Motor neuron (in vitro differentiated cells): ENCODE results near the gene ADGRG7. TPM values are rescaled to one million over a fixed set of nuclear protein-coding genes. Genes with fewer than 3 reads are reported as not detected.

Experiments used
- ATAC-seq, 8 experiments: fragments of 200-7000 bp; cut with Tn5 transposase; replicated peaks in 6 of 8; 2 replicates each; pipeline ENCODE4 v1.8.0; 2021; ENCODE audit warnings: mild to moderate bottlenecking in 8 of 8, moderate library complexity in 8 of 8
- H3K27ac ChIP-seq, 2 donors: fragments of 250-450 bp; sonication (Bioruptor Pico); 2 replicates each; pipeline ENCODE4 v1.9.0; 2021; ENCODE audit warnings: antibody characterized with exemption in 2 of 2, mild to moderate bottlenecking in 2 of 2, moderate library complexity in 1 of 2
- H3K4me1 ChIP-seq, 2 donors: fragments of 250-450 bp; sonication (Bioruptor Pico); replicated peaks in 1 of 2; 2 replicates each; pipeline ENCODE4 v1.6.1; 2021; ENCODE audit warnings: antibody characterized with exemption in 2 of 2, mild to moderate bottlenecking in 2 of 2, moderate library complexity in 1 of 2
- H3K4me3 ChIP-seq, 5 donors: fragments of 250-450 bp; sonication (Bioruptor Pico); 2 replicates each; pipeline ENCODE4 v1.9.0; 2021; ENCODE audit warnings: antibody characterized with exemption in 5 of 5, mild to moderate bottlenecking in 5 of 5, moderate library complexity in 4 of 5
- WGBS, 10 experiments: fragments of 450-650 bp; shearing (Covaris generic); methylation state at CpG; one replicate each; pipeline ENCODE4 v1.0.0; 2022; 5-methylcytosine and 5-hydroxymethylcytosine counted together
- in situ Hi-C, 9 experiments: fragments of 400-800 bp; cut with MboI; loops; one replicate each; pipeline ENCODE4 v1.15.0; 2021; ENCODE audit warnings: low sequenced_read_pairs in 9 of 9, low pct_unique_long_range_greater_than_20kb in 2 of 9; ENCODE audit not compliant: unreplicated experiment in 9 of 9
- total RNA-seq, 8 experiments: library from RNA; unstranded; fragments of 300-600 nt; gene quantifications; 2 replicates each; pipeline versions ENCODE4 v1.2.3 to v1.2.4, GENCODE V29; 2022

ADGRG7 gene
- total RNA-seq, 8 experiments from 2014 or later, result 0.66 TPM; not detected in 7

GRCh38 chr3:100700708-100701107, 91.3 kb downstream of the ADGRG7 start:
- no peak for ATAC-seq
- 50 to 100% (median 86%) methylated on average over 2 to 5 of the region's 5 CpGs for WGBS, 10 experiments
- Histone ChIP-seq H3K4me1 (no peaks in the 10 kb centered on the region), H3K4me3 (no peak overlapping the region), H3K27ac (no peak overlapping the region)
- in situ Hi-C loops, result no loop called here

- in situ Hi-C loops, result no loop called here
- Histone ChIP-seq H3K4me3 (no peak overlapping the region), H3K4me1 (no peaks in the 10 kb centered on the region), H3K27ac (no peak overlapping the region)
- ATAC-seq, result no peak
- 23 to 100% (median 82%) methylated on average over 1 to 4 of the region's 4 CpGs for WGBS, 10 experiments
Observed at GRCh38 chr3:100702082-100702979, 92.9 kb downstream of the ADGRG7 start.

GRCh38 chr3:100702980-100703345, 93.6 kb downstream of the ADGRG7 start:
- Histone ChIP-seq H3K4me3 (no peak overlapping the region), H3K4me1 (no peaks in the 10 kb centered on the region), H3K27ac (no peak overlapping the region)
- in situ Hi-C loops, result no loop called here
- 47 to 90% (median 81%) methylated on average over 1 to 5 of the region's 5 CpGs for WGBS, 10 experiments
- no peak for ATAC-seq

GRCh38 chr3:100703865-100704264, 94.5 kb downstream of the ADGRG7 start:
- 17 to 93% (median 68%) methylated on average over 1 to 4 of the region's 4 CpGs; no CpG with 5 or more reads in 2 of the 10 experiments for WGBS, 10 experiments
- no peak for ATAC-seq
- Histone ChIP-seq H3K4me3 (no peak overlapping the region), H3K4me1 (peaks cover 4 to 6% of the 10 kb centered on the region in 2 donors), H3K27ac (no peak overlapping the region)
- in situ Hi-C loops, result no loop called here

GRCh38 chr3:100706365-100706764, 97.0 kb downstream of the ADGRG7 start:
- in situ Hi-C loops, result no loop called here
- Histone ChIP-seq H3K4me3 (no peak overlapping the region), H3K4me1 (peaks cover 11 to 13% of the 10 kb centered on the region in 2 donors), H3K27ac (no peak overlapping the region)
- WGBS, 10 experiments, result 0 to 90% (median 49%) methylated on average over 1 to 3 of the region's 3 CpGs
- no peak for ATAC-seq

- H3K27ac ChIP-seq, result peak overlapping the region; percentile 37 to 56
- WGBS, 10 experiments, result 17 to 100% (median 85%) methylated on average over 1 to 3 of the region's 3 CpGs; no CpG with 5 or more reads in 1 of the 10 experiments
- H3K4me1 ChIP-seq, result peaks cover 11 to 13% of the 10 kb centered on the region in 2 donors
- in situ Hi-C loops, result no loop called here
- ATAC-seq, result no peak
- peak overlapping the region; percentile 31 to 64 (median 62) for H3K4me3 ChIP-seq
Observed at GRCh38 chr3:100708644-100708988, 99.2 kb downstream of the ADGRG7 start.

- in situ Hi-C loops, result no loop called here
- 0 to 5% (median 0%) methylated on average over 1 to 22 of the region's 76 CpGs; no CpG with 5 or more reads in 1 of the 10 experiments for WGBS, 10 experiments
- H3K4me3 ChIP-seq, result peak within 1 kb of the TSS; percentile 53 to 64 (median 62)
- ATAC-seq, result peak; percentile 86 to 94 (median 93)
- peak within 1 kb of the TSS; percentile 96 to 97 for H3K27ac ChIP-seq
- peaks cover 11 to 13% of the 10 kb centered on the region in 2 donors for H3K4me1 ChIP-seq
Observed at GRCh38 chr3:100708989-100709841, 99.8 kb downstream of the ADGRG7 start, which contains the start of gene TFG. TFG (plus strand) TSS chr3:100709494; CDS start chr3:100713686, 4,192 bp downstream.

- ATAC-seq, result peak; percentile 4 to 54 (median 36)
Observed at GRCh38 chr3:100709842-100710260, 100.5 kb downstream of the ADGRG7 start.

GRCh38 chr3:100710261-100710968, 101.0 kb downstream of the ADGRG7 start:
- H3K4me3 ChIP-seq, result peak overlapping the region; percentile 53 to 64 (median 62)
- ATAC-seq, result peak in 3 of 8 experiments; percentile 6 to 19 (median 14)
- WGBS, 10 experiments, result 0 to 18% (median 7%) methylated on average over 1 to 8 of the region's 8 CpGs; no CpG with 5 or more reads in 1 of the 10 experiments
- H3K27ac ChIP-seq, result peak overlapping the region; percentile 96 to 97
- in situ Hi-C loops, result no loop called here
- peaks cover 11 to 13% of the 10 kb centered on the region in 2 donors for H3K4me1 ChIP-seq

More at GRCh38 chr3:100709842-100710260, 100.5 kb downstream of the ADGRG7 start:
- WGBS, 10 experiments, result 0 to 20% (median 0%) methylated on average over 1 to 4 of the region's 23 CpGs; no CpG with 5 or more reads in 4 of the 10 experiments
- Histone ChIP-seq H3K4me3 (peak overlapping the region; percentile 53 to 64 (median 62)), H3K27ac (peak overlapping the region; percentile 96 to 97), H3K4me1 (peaks cover 11 to 13% of the 10 kb centered on the region in 2 donors)
- in situ Hi-C loops, result no loop called here

- no peak overlapping the region for H3K4me3 ChIP-seq
- no peak overlapping the region for H3K27ac ChIP-seq
- H3K4me1 ChIP-seq, result peaks cover 7 to 16% of the 10 kb centered on the region in 2 donors
- in situ Hi-C loops, result no loop called here
- ATAC-seq, result peak in 1 of 8 experiments; percentile 20
Observed at GRCh38 chr3:100715176-100715575, 105.8 kb downstream of the ADGRG7 start.

- 79 to 100% (median 90%) methylated on average over 1 to 2 of the region's 2 CpGs for WGBS, 10 experiments
- no peak for ATAC-seq
- Histone ChIP-seq H3K4me1 (peaks cover 0 to 12% of the 10 kb centered on the region in 2 donors), H3K27ac (no peak overlapping the region), H3K4me3 (no peak overlapping the region)
- in situ Hi-C loops, result no loop called here
Observed at GRCh38 chr3:100717063-100717462, 107.7 kb downstream of the ADGRG7 start.

GRCh38 chr3:100717637-100718487, 108.5 kb downstream of the ADGRG7 start:
- no peak overlapping the region for H3K4me3 ChIP-seq
- WGBS, 10 experiments, result 67 to 100% (median 92%) methylated on average over 1 to 4 of the region's 4 CpGs; no CpG with 5 or more reads in 1 of the 10 experiments
- H3K27ac ChIP-seq, result no peak overlapping the region
- ATAC-seq, result no peak
- in situ Hi-C loops, result no loop called here
- peaks cover 0 to 12% of the 10 kb centered on the region in 2 donors for H3K4me1 ChIP-seq
